ENCODE results near the gene BMS1.

- TF ChIP-seq, protein P1, sequence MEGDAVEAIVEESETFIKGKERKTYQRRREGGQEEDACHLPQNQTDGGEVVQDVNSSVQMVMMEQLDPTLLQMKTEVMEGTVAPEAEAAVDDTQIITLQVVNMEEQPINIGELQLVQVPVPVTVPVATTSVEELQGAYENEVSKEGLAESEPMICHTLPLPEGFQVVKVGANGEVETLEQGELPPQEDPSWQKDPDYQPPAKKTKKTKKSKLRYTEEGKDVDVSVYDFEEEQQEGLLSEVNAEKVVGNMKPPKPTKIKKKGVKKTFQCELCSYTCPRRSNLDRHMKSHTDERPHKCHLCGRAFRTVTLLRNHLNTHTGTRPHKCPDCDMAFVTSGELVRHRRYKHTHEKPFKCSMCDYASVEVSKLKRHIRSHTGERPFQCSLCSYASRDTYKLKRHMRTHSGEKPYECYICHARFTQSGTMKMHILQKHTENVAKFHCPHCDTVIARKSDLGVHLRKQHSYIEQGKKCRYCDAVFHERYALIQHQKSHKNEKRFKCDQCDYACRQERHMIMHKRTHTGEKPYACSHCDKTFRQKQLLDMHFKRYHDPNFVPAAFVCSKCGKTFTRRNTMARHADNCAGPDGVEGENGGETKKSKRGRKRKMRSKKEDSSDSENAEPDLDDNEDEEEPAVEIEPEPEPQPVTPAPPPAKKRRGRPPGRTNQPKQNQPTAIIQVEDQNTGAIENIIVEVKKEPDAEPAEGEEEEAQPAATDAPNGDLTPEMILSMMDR (conservative IDR thresholded peaks at IDR 0.05; ENCODE audit: low read depth, low read length) = no peak
- TF ChIP-seq POLR2A (IDR thresholded peaks at IDR 0.05; ENCODE audit: low read depth, low read length) (no peak), SMC3 (IDR thresholded peaks at IDR 0.05; ENCODE audit: low read depth, low read length) (no peak)
Observed at GRCh38 chr10:42801135-42801534, 18.5 kb downstream of the BMS1 start.

All from IMR-90 (cell line).